Putamen (tissue), 1 donor: ENCODE data around the gene TSPEAR.

ENCODE experiments used
- DNase-seq: peaks from one replicate; pipeline ENCODE4 v3.0.0-alpha.2; 2016; ENCODE audit warnings: low spot score

TSPEAR gene

GRCh38 chr21:44502171-44502958, 209.0 kb downstream of the TSPEAR start:
- no peak for DNase-seq

- DNase-seq, result no peak
Measured at GRCh38 chr21:44500111-44500510, 211.3 kb downstream of the TSPEAR start.

GRCh38 chr21:44499631-44500030, 211.7 kb downstream of the TSPEAR start:
- no peak for DNase-seq

- no peak for DNase-seq
Measured at GRCh38 chr21:44499211-44499560, 212.2 kb downstream of the TSPEAR start.

- DNase-seq, result no peak
Measured at GRCh38 chr21:44498280-44499210, 212.8 kb downstream of the TSPEAR start.

- no peak for DNase-seq
Measured at GRCh38 chr21:44497703-44498126, 213.7 kb downstream of the TSPEAR start.

GRCh38 chr21:44496564-44497550, 214.5 kb downstream of the TSPEAR start:
- no peak for DNase-seq

GRCh38 chr21:44495611-44496563, 215.5 kb downstream of the TSPEAR start:
- no peak for DNase-seq

GRCh38 chr21:44494956-44495355, 216.4 kb downstream of the TSPEAR start:
- no peak for DNase-seq

GRCh38 chr21:44494418-44494817, 217.0 kb downstream of the TSPEAR start:
- DNase-seq, result no peak

GRCh38 chr21:44492567-44493385, 218.6 kb downstream of the TSPEAR start:
- no peak for DNase-seq

GRCh38 chr21:44490816-44491215, 220.6 kb downstream of the TSPEAR start:
- no peak for DNase-seq

GRCh38 chr21:44490405-44490804, 221.0 kb downstream of the TSPEAR start:
- DNase-seq, result no peak

GRCh38 chr21:44489962-44490361, 221.4 kb downstream of the TSPEAR start:
- no peak for DNase-seq

- no peak for DNase-seq
Measured at GRCh38 chr21:44487831-44488230, 223.5 kb downstream of the TSPEAR start.

GRCh38 chr21:44486302-44486701, 225.1 kb downstream of the TSPEAR start:
- DNase-seq, result no peak

- no peak for DNase-seq
Measured at GRCh38 chr21:44485796-44486195, 225.6 kb downstream of the TSPEAR start.

GRCh38 chr21:44485254-44485793, 226.0 kb downstream of the TSPEAR start:
- no peak for DNase-seq

- DNase-seq, result no peak
Measured at GRCh38 chr21:44484498-44485253, 226.7 kb downstream of the TSPEAR start.
